ENCODE data around the gene SEMA4D.

SEMA4D gene

GRCh38 chr9:89425921-89426383, 72.0 kb downstream of the SEMA4D start:
- no peak for TF ChIP-seq CTCF (IDR thresholded peaks at IDR 0.05; ENCODE audit: insufficient read depth, missing control alignments)
- DNase-seq (ENCODE audit: insufficient read length, low spot score) (no peak), FAIRE-seq (no peak)

- FAIRE-seq, result no peak
- TF ChIP-seq CTCF (IDR thresholded peaks at IDR 0.05; ENCODE audit: insufficient read depth, missing control alignments), result no peak
- no peak for DNase-seq (ENCODE audit: insufficient read length, low spot score)
Observed at GRCh38 chr9:89425024-89425805, 72.7 kb downstream of the SEMA4D start.

- FAIRE-seq (no peak), DNase-seq (ENCODE audit: insufficient read length, low spot score) (no peak)
- TF ChIP-seq CTCF (IDR thresholded peaks at IDR 0.05; ENCODE audit: insufficient read depth, missing control alignments), result no peak
Observed at GRCh38 chr9:89422151-89422975, 75.5 kb downstream of the SEMA4D start.

GRCh38 chr9:89421595-89421994, 76.3 kb downstream of the SEMA4D start:
- FAIRE-seq (no peak), DNase-seq (ENCODE audit: insufficient read length, low spot score) (no peak)
- TF ChIP-seq CTCF (IDR thresholded peaks at IDR 0.05; ENCODE audit: insufficient read depth, missing control alignments), result no peak

GRCh38 chr9:89420397-89421178, 77.3 kb downstream of the SEMA4D start:
- DNase-seq (ENCODE audit: insufficient read length, low spot score), result no peak
- no peak for FAIRE-seq
- TF ChIP-seq CTCF (IDR thresholded peaks at IDR 0.05; ENCODE audit: insufficient read depth, missing control alignments), result no peak

GRCh38 chr9:89419978-89420394, 77.9 kb downstream of the SEMA4D start:
- no peak for DNase-seq (ENCODE audit: insufficient read length, low spot score)
- FAIRE-seq, result no peak
- no peak for TF ChIP-seq CTCF (IDR thresholded peaks at IDR 0.05; ENCODE audit: insufficient read depth, missing control alignments)

Data from D721Med (cell line).